OCI-LY3 (cell line): ENCODE results near the gene IKBKG.

Source experiments
- CTCF ChIP-seq: fragments of 200-600, 300-600 bp; sonication (generic); IDR thresholded peaks from 2 replicates; pipeline ENCODE4 v1.5.1; 2014; ENCODE audit warnings: antibody characterized with exemption, low read length, low read depth
- EZH2phosphoT487 ChIP-seq: fragments of 200-600 bp; shearing (Covaris generic); IDR thresholded peaks from 2 replicates; pipeline ENCODE4 v1.6.1; 2018; ENCODE audit warnings: antibody characterized with exemption, mixed run types, low read depth

- TF ChIP-seq CTCF, result no peak
- no peak for TF ChIP-seq EZH2phosphoT487
Observed at GRCh38 chrX:154505734-154506133, 41.7 kb upstream of the IKBKG start.
